Activated CD8-positive, alpha-beta T cell treated with anti-CD3 and anti-CD28 coated beads for 36 hours (primary cell): ENCODE data around the gene POLD2. TPM values are rescaled to one million over a fixed set of nuclear protein-coding genes. Genes with fewer than 3 reads are reported as not detected.

Experiments used
- ATAC-seq: fragments of 200-7000 bp; cut with Tn5 transposase; one replicate; pipeline ENCODE4 v1.10.0; 2021; ENCODE audit warnings: mild to moderate bottlenecking, moderate library complexity
- CTCF ChIA-PET: fragments of 350-600 bp; sonication (Branson Sonifier 250); formaldehyde crosslinking; loops from one replicate; lab custom pipeline; 2021; ENCODE audit warnings: antibody characterized with exemption; lab: Charles Lee
- POLR2A ChIA-PET: fragments of 350-600 bp; sonication (Branson Sonifier 250); formaldehyde crosslinking; loops from one replicate; lab custom pipeline; 2021; ENCODE audit warnings: antibody characterized with exemption; lab: Charles Lee
- DNase-seq: peaks from one replicate; pipeline ENCODE4 v3.0.0-alpha.2; 2020
- H3K27ac Mint-ChIP-seq: one replicate; pipeline ENCODE4 v1.8.0; 2021; ENCODE audit warnings: mild to moderate bottlenecking, mixed read lengths
- H3K27me3 Mint-ChIP-seq: one replicate; pipeline ENCODE4 v1.8.0; 2021; ENCODE audit warnings: mixed read lengths
- H3K36me3 Mint-ChIP-seq: one replicate; pipeline ENCODE4 v1.8.0; 2021; ENCODE audit warnings: low read depth, mixed read lengths
- H3K4me1 Mint-ChIP-seq: one replicate; pipeline ENCODE4 v1.8.0; 2021; ENCODE audit warnings: low read depth, mixed read lengths
- H3K4me3 Mint-ChIP-seq: one replicate; pipeline ENCODE4 v1.8.0; 2021; ENCODE audit warnings: mild to moderate bottlenecking, moderate library complexity, mixed read lengths
- H3K9me3 Mint-ChIP-seq: one replicate; pipeline ENCODE4 v1.8.0; 2021; ENCODE audit warnings: mixed read lengths
- intact Hi-C: fragments of 100-400 bp; cut with micrococcal nuclease; formaldehyde crosslinking; loops from one replicate; pipeline ENCODE4 v1.10.0; 2022
- total RNA-seq, 2 experiments: library from RNA; stranded (reverse); gene quantifications; one replicate each; pipeline ENCODE4 v1.2.3, GENCODE V29; 2021
- TF ChIP-seq, protein P1 (sequence below): fragments of 200-600 bp; IDR thresholded peaks from one replicate; pipeline ENCODE4 v1.8.0; 2022; ENCODE audit warnings: antibody characterized with exemption, mild to moderate bottlenecking

Gene POLD2
- total RNA-seq, 2 experiments from 2014 or later, result 243 to 251 TPM

DNA sequence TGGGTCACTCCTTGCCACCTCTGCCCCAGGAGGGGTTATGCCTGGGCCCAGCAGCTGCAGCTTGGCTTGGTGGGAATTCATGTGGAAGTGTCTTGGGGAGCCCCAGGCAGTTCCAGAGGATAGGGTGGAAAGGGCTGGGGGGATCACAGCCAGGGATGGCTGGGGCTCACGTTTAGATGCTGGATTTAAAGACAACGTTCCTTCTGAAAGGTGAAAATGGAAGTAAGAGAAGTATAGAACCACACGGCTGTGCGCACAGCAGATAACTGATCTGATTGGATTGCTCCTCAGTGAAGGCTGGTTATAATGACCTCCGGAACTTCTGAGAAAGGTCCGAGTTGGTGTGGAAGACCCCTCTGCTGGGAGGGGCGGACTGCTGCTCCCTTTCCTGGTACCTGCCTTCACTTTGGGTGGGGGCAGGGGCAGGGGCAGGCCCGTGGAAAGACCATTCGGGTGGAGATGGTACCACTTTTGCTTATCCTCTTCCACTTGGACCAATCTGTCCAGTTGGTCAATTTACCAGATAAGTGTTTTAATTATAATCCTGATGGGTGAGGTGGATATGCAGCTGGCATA lies 25.7 kb upstream of the POLD2 start:
- TF ChIP-seq, protein P1, sequence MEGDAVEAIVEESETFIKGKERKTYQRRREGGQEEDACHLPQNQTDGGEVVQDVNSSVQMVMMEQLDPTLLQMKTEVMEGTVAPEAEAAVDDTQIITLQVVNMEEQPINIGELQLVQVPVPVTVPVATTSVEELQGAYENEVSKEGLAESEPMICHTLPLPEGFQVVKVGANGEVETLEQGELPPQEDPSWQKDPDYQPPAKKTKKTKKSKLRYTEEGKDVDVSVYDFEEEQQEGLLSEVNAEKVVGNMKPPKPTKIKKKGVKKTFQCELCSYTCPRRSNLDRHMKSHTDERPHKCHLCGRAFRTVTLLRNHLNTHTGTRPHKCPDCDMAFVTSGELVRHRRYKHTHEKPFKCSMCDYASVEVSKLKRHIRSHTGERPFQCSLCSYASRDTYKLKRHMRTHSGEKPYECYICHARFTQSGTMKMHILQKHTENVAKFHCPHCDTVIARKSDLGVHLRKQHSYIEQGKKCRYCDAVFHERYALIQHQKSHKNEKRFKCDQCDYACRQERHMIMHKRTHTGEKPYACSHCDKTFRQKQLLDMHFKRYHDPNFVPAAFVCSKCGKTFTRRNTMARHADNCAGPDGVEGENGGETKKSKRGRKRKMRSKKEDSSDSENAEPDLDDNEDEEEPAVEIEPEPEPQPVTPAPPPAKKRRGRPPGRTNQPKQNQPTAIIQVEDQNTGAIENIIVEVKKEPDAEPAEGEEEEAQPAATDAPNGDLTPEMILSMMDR, result no peak
- Mint-ChIP-seq H3K27me3 (no peaks in the 10 kb centered on the region), H3K27ac (no peak overlapping the region), H3K36me3 (no peaks in the 10 kb centered on the region), H3K4me3 (no peak overlapping the region), H3K4me1 (peaks cover 10% of the 10 kb centered on the region), H3K9me3 (no peaks in the 10 kb centered on the region)
- ChIA-PET POLR2A (no interaction called here), CTCF (no interaction called here)
- intact Hi-C loops, result no loop called here
- DNase-seq (no peak), ATAC-seq (no peak)

DNA sequence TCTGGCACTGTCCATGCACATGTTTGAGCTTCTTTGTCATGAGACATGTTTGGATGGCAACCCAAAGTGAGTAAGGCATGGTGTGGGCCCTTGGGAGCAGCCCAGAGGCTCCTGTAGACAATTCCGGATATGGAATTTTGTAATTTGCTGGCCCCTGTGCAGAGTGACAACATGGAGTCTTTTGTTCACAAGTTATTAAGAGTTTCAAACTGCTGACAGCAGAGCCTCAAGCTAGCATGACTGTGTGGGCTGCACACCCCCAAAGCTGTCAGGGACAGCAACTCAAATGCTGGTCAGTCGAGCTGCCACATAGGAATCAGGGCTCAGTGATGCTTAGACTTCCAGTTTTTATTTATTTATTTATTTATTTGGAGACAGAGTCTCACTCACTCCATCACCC lies 24.8 kb upstream of the POLD2 start:
- H3K4me3 Mint-ChIP-seq, result no peak overlapping the region
- intact Hi-C loops, result no loop called here
- no peaks in the 10 kb centered on the region for H3K9me3 Mint-ChIP-seq
- DNase-seq (no peak), ATAC-seq (no peak)
- TF ChIP-seq, protein P1, result no peak
- H3K27me3 Mint-ChIP-seq, result no peaks in the 10 kb centered on the region
- H3K36me3 Mint-ChIP-seq, result no peaks in the 10 kb centered on the region
- H3K27ac Mint-ChIP-seq, result no peak overlapping the region
- ChIA-PET POLR2A (interaction anchor here (1.0 kb wide), 1 partner anchor 46 kb away, joined by 3 read pairs; no protein-coding TSS in a partner anchor), CTCF (interaction anchor here (0.6 to 1.8 kb wide), 2 partner anchors 17 to 95 kb away, joined by 3 to 7 read pairs; no protein-coding TSS in a partner anchor)
- peaks cover 10% of the 10 kb centered on the region for H3K4me1 Mint-ChIP-seq

DNA sequence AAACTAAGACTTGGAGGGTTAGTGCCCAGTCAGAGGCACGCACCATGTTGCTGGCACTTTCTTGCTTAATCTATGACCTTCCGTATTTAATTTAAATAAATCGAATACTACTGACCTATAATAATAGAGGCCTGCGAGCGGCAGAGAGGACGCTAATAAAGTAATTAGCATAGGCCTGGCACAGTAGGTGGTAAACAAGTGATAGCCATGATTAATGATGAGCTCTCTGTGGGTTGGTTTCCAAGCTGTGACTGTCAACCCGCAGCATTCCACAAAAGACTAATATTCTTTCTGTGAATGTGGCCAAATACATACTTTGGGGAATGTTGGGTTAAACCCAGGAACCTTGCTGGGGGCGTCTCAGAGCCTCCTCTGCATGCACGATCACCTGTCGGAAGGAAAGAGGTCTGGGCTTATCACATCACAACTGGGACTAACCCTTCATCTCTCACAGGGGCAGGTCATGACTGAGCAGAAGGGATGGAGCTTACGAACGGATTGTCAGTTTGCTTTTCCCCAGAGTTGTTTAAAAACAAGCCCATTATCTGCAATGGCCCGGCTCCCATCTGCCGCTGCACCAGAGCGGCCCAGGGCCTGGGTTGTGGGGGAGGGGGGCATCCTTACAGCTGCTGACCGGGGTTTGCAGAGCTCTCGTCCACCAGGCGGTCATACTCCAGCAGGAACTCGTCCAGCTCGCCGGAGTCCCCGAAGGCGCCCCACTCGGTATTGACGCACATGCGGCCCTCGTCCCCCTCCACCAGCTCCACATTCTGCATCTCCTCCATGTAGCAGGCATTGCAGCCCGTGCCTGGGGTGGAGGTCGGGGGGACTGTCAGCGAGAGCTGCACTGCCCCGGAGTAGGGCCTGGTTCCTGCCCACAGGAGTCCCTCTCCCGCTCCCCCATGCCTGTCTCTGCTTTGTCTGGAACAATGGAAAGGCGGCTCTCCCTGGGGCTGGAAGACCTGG lies 24.0 kb upstream of the POLD2 start:
- Mint-ChIP-seq H3K36me3 (no peaks in the 10 kb centered on the region), H3K4me1 (peaks cover 10% of the 10 kb centered on the region), H3K27me3 (no peaks in the 10 kb centered on the region), H3K9me3 (no peaks in the 10 kb centered on the region), H3K4me3 (no peak overlapping the region), H3K27ac (no peak overlapping the region)
- TF ChIP-seq, protein P1, result no peak
- CTCF ChIA-PET, result interaction anchor here (0.6 to 1.8 kb wide), 2 partner anchors 16 to 94 kb away, joined by 3 to 7 read pairs; no protein-coding TSS in a partner anchor
- DNase-seq (no peak), ATAC-seq (no peak)
- POLR2A ChIA-PET, result interaction anchor here (0.8 to 1.0 kb wide), 2 partner anchors 47 to 100 kb away, joined by 3 read pairs; no protein-coding TSS in a partner anchor
- intact Hi-C loops, result no loop called here

DNA sequence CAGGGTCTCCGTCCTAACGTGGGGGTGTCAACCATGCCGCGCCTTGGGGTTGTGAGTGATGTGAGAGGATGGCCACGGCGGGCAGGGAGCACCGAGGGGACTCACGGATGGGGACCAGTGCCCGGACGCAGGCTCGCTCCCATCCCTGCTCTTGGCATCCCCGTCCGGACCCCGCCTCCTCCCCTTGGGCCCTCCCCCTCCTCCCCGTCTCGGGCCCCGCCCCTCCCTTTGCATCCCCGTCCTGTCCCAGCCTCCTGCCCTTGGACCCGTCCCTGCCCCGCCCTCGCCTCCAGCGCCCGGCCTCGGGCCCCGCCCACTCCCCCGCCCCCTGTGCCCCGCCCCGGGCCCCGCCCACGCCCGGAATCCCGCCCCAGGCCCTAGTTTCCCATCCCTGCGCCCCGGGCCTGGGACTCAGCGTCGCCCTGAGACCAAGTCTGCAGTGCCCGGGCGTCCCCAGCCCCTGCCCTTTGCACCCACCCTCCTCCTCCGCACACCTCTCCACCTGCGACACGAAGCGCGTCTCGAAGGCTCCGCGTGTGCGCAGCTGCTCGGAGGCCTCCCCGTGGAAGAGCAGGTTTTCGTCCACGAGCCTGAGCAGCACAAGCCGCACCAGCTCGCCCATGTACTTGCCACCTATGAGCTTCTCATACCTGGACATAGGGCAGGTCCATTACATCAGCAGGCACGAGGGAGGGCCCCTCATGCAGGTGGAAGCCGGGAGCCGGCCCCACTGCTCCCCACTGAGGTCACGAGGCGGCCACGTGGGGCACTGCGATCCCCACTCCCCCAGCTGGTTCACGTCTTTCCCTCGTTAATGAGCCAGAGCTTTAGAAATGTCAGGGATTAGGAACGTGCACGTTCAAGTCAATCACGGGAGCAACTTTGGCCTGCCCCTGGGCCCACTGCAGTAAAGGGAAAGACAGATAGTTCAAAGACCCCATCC lies 22.9 kb upstream of the POLD2 start:
- ATAC-seq (peak; percentile 91), DNase-seq (peak; percentile 79)
- POLR2A ChIA-PET, result interaction anchor here (0.8 kb wide), 1 partner anchor 99 kb away, joined by 3 read pairs; no protein-coding TSS in a partner anchor
- Mint-ChIP-seq H3K4me3 (peak overlapping the region; percentile 69), H3K9me3 (no peaks in the 10 kb centered on the region), H3K4me1 (peaks cover 10% of the 10 kb centered on the region), H3K36me3 (no peaks in the 10 kb centered on the region), H3K27me3 (no peaks in the 10 kb centered on the region), H3K27ac (peak overlapping the region; percentile 66)
- CTCF ChIA-PET, result interaction anchor here (1.8 kb wide), 1 partner anchor 15 kb away, joined by 7 read pairs; no protein-coding TSS in a partner anchor
- intact Hi-C loops, result no loop called here
- TF ChIP-seq, protein P1, result no peak
